Liver (tissue), 3 donors: ENCODE measurements around the gene THEM4.

Source experiments
- ATF3 ChIP-seq: IDR thresholded peaks from 2 replicates; pipeline ENCODE4 v1.6.1; 2016; ENCODE audit warnings: antibody characterized with exemption
- GABPA ChIP-seq, 2 donors: IDR thresholded peaks in 1 of 2; conservative IDR thresholded peaks in 1 of 2; 2 replicates each; pipeline ENCODE4 v1.6.1; 2016; ENCODE audit warnings: antibody characterized with exemption in 2 of 2, mild to moderate bottlenecking in 1 of 2, moderate library complexity in 1 of 2
- HNF4G ChIP-seq: IDR thresholded peaks from 2 replicates; pipeline ENCODE4 v1.6.1; 2016; ENCODE audit warnings: antibody characterized with exemption
- JUND ChIP-seq, 2 donors: IDR thresholded peaks; 2 replicates each; pipeline ENCODE4 v1.6.1; 2016; ENCODE audit warnings: antibody characterized with exemption in 2 of 2
- NR2F2 ChIP-seq: IDR thresholded peaks from 2 replicates; pipeline ENCODE4 v1.6.1; 2016; ENCODE audit warnings: antibody characterized with exemption
- REST ChIP-seq: IDR thresholded peaks from 2 replicates; pipeline ENCODE4 v1.6.1; 2016; ENCODE audit warnings: antibody characterized with exemption, mild to moderate bottlenecking
- RXRA ChIP-seq, 2 donors: IDR thresholded peaks; 2 replicates each; pipeline ENCODE4 v1.6.1; 2017 to 2018; ENCODE audit warnings: antibody characterized with exemption in 2 of 2, mild to moderate bottlenecking in 1 of 2
- SP1 ChIP-seq: IDR thresholded peaks from 2 replicates; pipeline ENCODE4 v1.6.1; 2018; ENCODE audit warnings: antibody characterized with exemption, mild to moderate bottlenecking
- TAF1 ChIP-seq: conservative IDR thresholded peaks from 2 replicates; pipeline ENCODE4 v1.6.1; 2016; ENCODE audit warnings: antibody characterized with exemption, mild to moderate bottlenecking
- YY1 ChIP-seq: IDR thresholded peaks from 2 replicates; pipeline ENCODE4 v1.6.1; 2016; ENCODE audit warnings: antibody characterized with exemption, mild to moderate bottlenecking
- ZBTB33 ChIP-seq: IDR thresholded peaks from 2 replicates; pipeline ENCODE4 v1.6.1; 2016; ENCODE audit warnings: antibody characterized with exemption
- TF ChIP-seq, protein P1 (sequence below): fragments of 150-350 bp; IDR thresholded peaks from 2 replicates; pipeline ENCODE4 v1.5.1; 2017; ENCODE audit warnings: improper control_type of control experiment, low read depth, low read length; ENCODE audit not compliant: missing input control
- TF ChIP-seq, protein P2 (sequence below): IDR thresholded peaks from 2 replicates; pipeline ENCODE4 v1.6.1; 2016; ENCODE audit warnings: antibody characterized with exemption
- donor health status: healthy.
- donor health status: healthy.

- no peak for TF ChIP-seq ATF3
- TF ChIP-seq, protein P1, sequence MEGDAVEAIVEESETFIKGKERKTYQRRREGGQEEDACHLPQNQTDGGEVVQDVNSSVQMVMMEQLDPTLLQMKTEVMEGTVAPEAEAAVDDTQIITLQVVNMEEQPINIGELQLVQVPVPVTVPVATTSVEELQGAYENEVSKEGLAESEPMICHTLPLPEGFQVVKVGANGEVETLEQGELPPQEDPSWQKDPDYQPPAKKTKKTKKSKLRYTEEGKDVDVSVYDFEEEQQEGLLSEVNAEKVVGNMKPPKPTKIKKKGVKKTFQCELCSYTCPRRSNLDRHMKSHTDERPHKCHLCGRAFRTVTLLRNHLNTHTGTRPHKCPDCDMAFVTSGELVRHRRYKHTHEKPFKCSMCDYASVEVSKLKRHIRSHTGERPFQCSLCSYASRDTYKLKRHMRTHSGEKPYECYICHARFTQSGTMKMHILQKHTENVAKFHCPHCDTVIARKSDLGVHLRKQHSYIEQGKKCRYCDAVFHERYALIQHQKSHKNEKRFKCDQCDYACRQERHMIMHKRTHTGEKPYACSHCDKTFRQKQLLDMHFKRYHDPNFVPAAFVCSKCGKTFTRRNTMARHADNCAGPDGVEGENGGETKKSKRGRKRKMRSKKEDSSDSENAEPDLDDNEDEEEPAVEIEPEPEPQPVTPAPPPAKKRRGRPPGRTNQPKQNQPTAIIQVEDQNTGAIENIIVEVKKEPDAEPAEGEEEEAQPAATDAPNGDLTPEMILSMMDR, result no peak
- TF ChIP-seq JUND (IDR thresholded peaks at IDR 0.05), result no peak
- no peak for TF ChIP-seq REST
- TF ChIP-seq TAF1, result no peak
- TF ChIP-seq, protein P2, sequence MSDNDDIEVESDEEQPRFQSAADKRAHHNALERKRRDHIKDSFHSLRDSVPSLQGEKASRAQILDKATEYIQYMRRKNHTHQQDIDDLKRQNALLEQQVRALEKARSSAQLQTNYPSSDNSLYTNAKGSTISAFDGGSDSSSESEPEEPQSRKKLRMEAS, result no peak
- TF ChIP-seq YY1, result no peak
- no peak for TF ChIP-seq GABPA (IDR thresholded peaks at IDR 0.05 in 1 of 2, conservative IDR thresholded peaks at IDR 0.05 in 1 of 2)
- TF ChIP-seq SP1, result no peak
- no peak for TF ChIP-seq RXRA (IDR thresholded peaks at IDR 0.05)
- no peak for TF ChIP-seq NR2F2
- no peak for TF ChIP-seq ZBTB33
- no peak for TF ChIP-seq HNF4G
These were observed 44.9 kb downstream of the THEM4 start for GRCh38 chr1:151864411-151864810.
